ENCODE results near the gene OR6B1.

Gene OR6B1

DNA sequence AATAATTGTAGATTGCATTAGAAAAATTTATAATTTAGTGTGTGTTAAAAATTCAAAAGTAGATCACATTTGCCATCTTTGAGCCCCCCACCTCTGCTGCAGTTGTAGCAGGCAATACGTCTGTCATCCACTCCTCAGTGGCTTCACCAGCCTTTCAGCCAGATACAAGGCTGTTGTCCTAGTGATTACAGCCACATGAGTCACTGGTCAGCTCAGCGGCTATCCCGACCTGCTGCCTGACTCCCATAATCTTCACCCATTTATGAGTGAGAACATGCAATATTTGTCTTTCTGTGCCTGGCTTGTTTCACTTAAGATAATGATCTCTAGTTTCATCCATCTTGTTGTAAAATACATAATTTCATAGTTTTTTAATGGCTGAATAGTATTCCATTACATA lies 57.8 kb downstream of the OR6B1 start:
- Histone ChIP-seq H3K9me3 (no peaks in the 10 kb centered on the region), H3K4me1 (no peaks in the 10 kb centered on the region), H3K4me3 (no peak overlapping the region), H3K27ac (no peak overlapping the region), H3K27me3 (no peaks in the 10 kb centered on the region), H3K36me3 (no peaks in the 10 kb centered on the region)
- intact Hi-C loops (cut with DNase I; ENCODE audit: low total_unique reads), result no loop called here
- no peak for TF ChIP-seq CTCF (IDR thresholded peaks at IDR 0.05)
- DNase-seq, result no peak

All from tibial artery (tissue), 4 donors.